ENCODE measurements around the gene DDX20. TPM values are rescaled to one million over a fixed set of nuclear protein-coding genes. Genes with fewer than 3 reads are reported as not detected.

DDX20 gene
- total RNA-seq, 2 donors from 2014 or later, result 6.1 to 8.8 TPM

- DNase-seq (ENCODE audit: low spot score), result peak; percentile 34
- Histone ChIP-seq H3K27ac (peak overlapping the region; percentile 74 to 96), H3K4me3 (no peak overlapping the region), H3K27me3 (no peaks in the 10 kb centered on the region), H3K9me3 (no peaks in the 10 kb centered on the region), H3K4me1 (peaks cover 0 to 99% of the 10 kb centered on the region in 2 donors), H3K36me3 (peaks cover 13% of the 10 kb centered on the region)
- no peak for TF ChIP-seq CTCF (IDR thresholded peaks at IDR 0.05)
These were observed 25.6 kb upstream of the DDX20 start for GRCh38 chr1:111729946-111730681.

- peaks cover 13% of the 10 kb centered on the region for H3K36me3 ChIP-seq
- DNase-seq (ENCODE audit: low spot score), result peak; percentile 56
- peak overlapping the region; percentile 74 to 96 for H3K27ac ChIP-seq
- no peak for TF ChIP-seq CTCF (IDR thresholded peaks at IDR 0.05)
- no peak overlapping the region for H3K4me3 ChIP-seq
- peaks cover 0 to 99% of the 10 kb centered on the region in 2 donors for H3K4me1 ChIP-seq
- H3K9me3 ChIP-seq, result no peaks in the 10 kb centered on the region
- H3K27me3 ChIP-seq, result no peaks in the 10 kb centered on the region
These were observed 25.0 kb upstream of the DDX20 start for GRCh38 chr1:111730706-111731105.

- Histone ChIP-seq H3K27me3 (no peaks in the 10 kb centered on the region), H3K36me3 (peaks cover 8% of the 10 kb centered on the region), H3K4me3 (no peak overlapping the region), H3K4me1 (peaks cover 0 to 99% of the 10 kb centered on the region in 2 donors), H3K9me3 (no peaks in the 10 kb centered on the region), H3K27ac (peak overlapping the region; percentile 26 to 96)
- TF ChIP-seq CTCF (IDR thresholded peaks at IDR 0.05), result no peak
- DNase-seq (ENCODE audit: low spot score), result peak; percentile 50
These were observed 23.7 kb upstream of the DDX20 start for GRCh38 chr1:111731956-111732355.

- H3K9me3 ChIP-seq, result no peaks in the 10 kb centered on the region
- peaks cover under 1% of the 10 kb centered on the region for H3K36me3 ChIP-seq
- H3K27ac ChIP-seq, result peak overlapping the region; percentile 96 to 98
- peak; percentile 42 for DNase-seq (ENCODE audit: low spot score)
- TF ChIP-seq CTCF (IDR thresholded peaks at IDR 0.05), result no peak
- no peaks in the 10 kb centered on the region for H3K27me3 ChIP-seq
- H3K4me1 ChIP-seq, result peaks cover 0 to 99% of the 10 kb centered on the region in 2 donors
- no peak overlapping the region for H3K4me3 ChIP-seq
These were observed 23.0 kb upstream of the DDX20 start for GRCh38 chr1:111732718-111733117.

GRCh38 chr1:111733183-111733991, 22.3 kb upstream of the DDX20 start:
- Histone ChIP-seq H3K4me1 (peaks cover 0 to 100% of the 10 kb centered on the region in 2 donors), H3K27me3 (no peaks in the 10 kb centered on the region), H3K4me3 (no peak overlapping the region), H3K36me3 (no peaks in the 10 kb centered on the region), H3K9me3 (no peaks in the 10 kb centered on the region), H3K27ac (peak overlapping the region; percentile 96 to 98)
- TF ChIP-seq CTCF (IDR thresholded peaks at IDR 0.05), result no peak
- DNase-seq (ENCODE audit: low spot score), result peak; percentile 85

All from right atrium auricular region (tissue), 2 donors.